Neural progenitor cell (in vitro differentiated cells): ENCODE results near the gene ABI3BP. TPM values are rescaled to one million over a fixed set of nuclear protein-coding genes. Genes with fewer than 3 reads are reported as not detected.
"Not testable (repeated sequence)": the region's sequence is repeated elsewhere in the genome, so short reads cannot be mapped to it uniquely, and the experiment has no call there.

Experiments used
- DNase-seq: peaks from one replicate; pipeline ENCODE4 v3.0.0-alpha.2; 2016; ENCODE audit warnings: low spot score
- H2AFZ ChIP-seq: fragments of 200-600 bp; sonication (generic); replicated peaks from 2 replicates; pipeline ENCODE4 v1.6.1; 2016; ENCODE audit warnings: antibody characterized with exemption
- H3F3A ChIP-seq: fragments of 200-600 bp; sonication (generic); 2 replicates; pipeline ENCODE4 v1.6.1; 2016; ENCODE audit warnings: antibody characterized with exemption, low read depth
- H3K27ac ChIP-seq: fragments of 200-600 bp; sonication (generic); 2 replicates; pipeline ENCODE4 v1.5.1; 2016; ENCODE audit warnings: mild to moderate bottlenecking
- H3K27me3 ChIP-seq: fragments of 200-600 bp; sonication (generic); 2 replicates; pipeline ENCODE4 v1.6.1; 2016; ENCODE audit warnings: mild to moderate bottlenecking, moderate library complexity
- H3K36me3 ChIP-seq: fragments of 200-600 bp; sonication (generic); 2 replicates; pipeline ENCODE4 v1.5.1; 2016
- H3K4me1 ChIP-seq: fragments of 200-600 bp; sonication (generic); 2 replicates; pipeline ENCODE4 v1.6.1; 2016; ENCODE audit warnings: mixed run types
- H3K4me2 ChIP-seq: fragments of 200-600 bp; sonication (generic); 2 replicates; pipeline ENCODE4 v1.6.1; 2016
- H3K4me3 ChIP-seq: fragments of 200-600 bp; sonication (generic); 2 replicates; pipeline ENCODE4 v1.5.1; 2016
- H3K79me2 ChIP-seq: fragments of 200-600 bp; sonication (generic); 2 replicates; pipeline ENCODE4 v1.6.1; 2016; ENCODE audit warnings: low read depth
- H3K9ac ChIP-seq: fragments of 200-600 bp; sonication (generic); 2 replicates; pipeline ENCODE4 v1.6.1; 2016
- H3K9me3 ChIP-seq: fragments of 200-600 bp; sonication (generic); 2 replicates; pipeline ENCODE4 v1.5.1; 2016; ENCODE audit warnings: low read depth
- H4K20me1 ChIP-seq: fragments of 200-600 bp; sonication (generic); 2 replicates; pipeline ENCODE4 v1.6.1; 2016; ENCODE audit warnings: low read depth
- H3K27ac Mint-ChIP-seq: 3 replicates; pipeline ENCODE4 v1.8.0; 2021; ENCODE audit warnings: mixed read lengths
- H3K27me3 Mint-ChIP-seq: 2 replicates; pipeline ENCODE4 v1.8.0; 2022; ENCODE audit warnings: low read depth, mild to moderate bottlenecking, inconsistent platforms, moderate library complexity, mixed read lengths; ENCODE audit not compliant: insufficient read depth
- H3K36me3 Mint-ChIP-seq: 3 replicates; pipeline ENCODE4 v1.8.0; 2021; ENCODE audit warnings: mixed read lengths
- H3K4me1 Mint-ChIP-seq: 3 replicates; pipeline ENCODE4 v1.8.0; 2021; ENCODE audit warnings: mixed read lengths
- H3K4me3 Mint-ChIP-seq: 3 replicates; pipeline ENCODE4 v1.8.0; 2021; ENCODE audit warnings: mild to moderate bottlenecking, moderate library complexity, mixed read lengths
- H3K9me3 Mint-ChIP-seq: 3 replicates; pipeline ENCODE4 v1.8.0; 2020; ENCODE audit warnings: mixed read lengths
- EZH2 ChIP-seq: fragments of 200-600 bp; sonication (generic); IDR thresholded peaks from 2 replicates; pipeline ENCODE4 v1.6.1; 2017; ENCODE audit warnings: antibody characterized with exemption, mild to moderate bottlenecking, moderate library complexity
- EZH2phosphoT487 ChIP-seq: fragments of 200-600 bp; sonication (generic); IDR thresholded peaks from 2 replicates; pipeline ENCODE4 v1.6.1; 2017; ENCODE audit warnings: antibody characterized with exemption
- total RNA-seq: library from RNA; depleted of rRNA; stranded (reverse); fragments of >200 nt; gene quantifications from 2 replicates; pipeline ENCODE4 v1.2.3, GENCODE V29; 2015; ENCODE audit warnings: low replicate concordance
- TF ChIP-seq, protein P1 (sequence below): fragments of 200-600 bp; sonication (generic); IDR thresholded peaks from 2 replicates; pipeline ENCODE4 v1.5.1; 2017; ENCODE audit warnings: antibody characterized with exemption, mild to moderate bottlenecking

Gene ABI3BP
- total RNA-seq, 1 donor from 2014 or later: not detected

DNA sequence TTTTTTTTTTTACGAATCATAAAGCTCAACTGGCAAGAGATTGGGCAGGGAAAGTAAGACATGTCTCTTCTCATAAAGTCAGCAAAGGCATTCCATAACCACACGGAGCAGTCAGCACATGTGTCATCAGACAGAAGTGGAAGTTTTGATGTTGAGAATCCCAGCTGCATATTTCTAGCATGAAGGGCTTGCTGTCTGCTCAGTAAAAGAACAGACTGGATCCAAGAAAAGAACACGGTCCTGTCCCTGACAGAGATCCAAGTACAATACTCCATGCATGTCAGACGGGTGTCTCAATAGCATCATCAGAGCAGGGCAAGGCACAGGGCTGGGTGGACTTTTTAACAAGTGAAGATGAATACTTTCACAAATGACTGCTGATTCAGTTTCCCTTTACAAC lies 38.2 kb downstream of the ABI3BP start:
- no peak for DNase-seq
- no peak overlapping the region for H3K4me3 ChIP-seq
- H3K27me3 Mint-ChIP-seq: no peaks in the 10 kb centered on the region
- H3K27ac Mint-ChIP-seq: no peak overlapping the region
- no peaks in the 10 kb centered on the region for H3F3A ChIP-seq
- no peak overlapping the region for H2AFZ ChIP-seq
- no peak overlapping the region for H3K9ac ChIP-seq
- H3K9me3 Mint-ChIP-seq: peaks cover 5% of the 10 kb centered on the region
- H3K36me3 ChIP-seq: no peaks in the 10 kb centered on the region
- no peak overlapping the region for H3K4me2 ChIP-seq
- no peak for TF ChIP-seq EZH2phosphoT487
- no peaks in the 10 kb centered on the region for H3K27me3 ChIP-seq
- no peak overlapping the region for H3K27ac ChIP-seq
- H4K20me1 ChIP-seq: no peaks in the 10 kb centered on the region
- H3K9me3 ChIP-seq: no peaks in the 10 kb centered on the region
- H3K4me1 Mint-ChIP-seq: no peaks in the 10 kb centered on the region
- no peaks in the 10 kb centered on the region for H3K36me3 Mint-ChIP-seq
- H3K4me3 Mint-ChIP-seq: no peak overlapping the region
- H3K4me1 ChIP-seq: no peaks in the 10 kb centered on the region
- H3K79me2 ChIP-seq: no peaks in the 10 kb centered on the region

DNA sequence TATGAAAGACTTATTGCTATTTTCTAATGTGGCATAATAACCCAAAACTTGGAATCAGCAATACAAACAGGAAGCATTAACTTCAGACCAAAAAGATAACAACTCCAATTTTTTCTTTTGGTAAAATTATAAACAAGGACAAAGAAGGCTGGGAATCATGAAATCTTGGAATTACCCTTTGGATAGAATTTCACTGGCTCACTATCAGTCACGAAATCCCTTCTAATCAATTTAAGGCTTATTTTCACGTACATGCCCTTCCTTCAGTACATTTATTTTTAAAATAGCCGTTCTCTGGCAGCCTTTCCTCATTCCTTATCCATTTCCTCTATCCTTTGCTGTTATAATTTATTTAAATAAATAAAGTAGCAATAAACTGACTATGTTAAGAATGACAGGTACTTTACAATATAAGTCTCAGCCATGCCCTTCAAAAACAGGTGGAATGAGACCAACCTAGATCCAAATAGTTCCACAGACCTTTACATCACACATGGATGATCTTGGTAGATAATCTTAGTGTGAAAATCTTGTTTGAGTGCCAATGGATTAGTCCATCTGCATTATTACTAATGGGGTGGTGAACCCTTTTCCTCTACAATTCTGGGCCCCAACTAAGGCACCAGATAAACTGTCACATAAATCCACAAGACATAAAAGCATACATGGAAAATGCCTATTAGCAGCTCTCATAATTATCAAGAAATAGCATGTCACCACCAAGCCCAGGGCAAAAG lies 38.9 kb downstream of the ABI3BP start:
- Mint-ChIP-seq H3K4me3 (no peak overlapping the region), H3K36me3 (no peaks in the 10 kb centered on the region), H3K9me3 (peaks cover 4% of the 10 kb centered on the region), H3K4me1 (no peaks in the 10 kb centered on the region), H3K27me3 (no peaks in the 10 kb centered on the region), H3K27ac (no peak overlapping the region)
- no peaks in the 10 kb centered on the region for H3K79me2 ChIP-seq
- no peak overlapping the region for H3K4me3 ChIP-seq
- H3K4me2 ChIP-seq: no peak overlapping the region
- H3K27ac ChIP-seq: no peak overlapping the region
- no peak overlapping the region for H3K9ac ChIP-seq
- DNase-seq: no peak
- no peaks in the 10 kb centered on the region for H3K9me3 ChIP-seq
- H2AFZ ChIP-seq: no peak overlapping the region
- TF ChIP-seq EZH2 (no peak), EZH2phosphoT487 (no peak)
- TF ChIP-seq, protein P1, sequence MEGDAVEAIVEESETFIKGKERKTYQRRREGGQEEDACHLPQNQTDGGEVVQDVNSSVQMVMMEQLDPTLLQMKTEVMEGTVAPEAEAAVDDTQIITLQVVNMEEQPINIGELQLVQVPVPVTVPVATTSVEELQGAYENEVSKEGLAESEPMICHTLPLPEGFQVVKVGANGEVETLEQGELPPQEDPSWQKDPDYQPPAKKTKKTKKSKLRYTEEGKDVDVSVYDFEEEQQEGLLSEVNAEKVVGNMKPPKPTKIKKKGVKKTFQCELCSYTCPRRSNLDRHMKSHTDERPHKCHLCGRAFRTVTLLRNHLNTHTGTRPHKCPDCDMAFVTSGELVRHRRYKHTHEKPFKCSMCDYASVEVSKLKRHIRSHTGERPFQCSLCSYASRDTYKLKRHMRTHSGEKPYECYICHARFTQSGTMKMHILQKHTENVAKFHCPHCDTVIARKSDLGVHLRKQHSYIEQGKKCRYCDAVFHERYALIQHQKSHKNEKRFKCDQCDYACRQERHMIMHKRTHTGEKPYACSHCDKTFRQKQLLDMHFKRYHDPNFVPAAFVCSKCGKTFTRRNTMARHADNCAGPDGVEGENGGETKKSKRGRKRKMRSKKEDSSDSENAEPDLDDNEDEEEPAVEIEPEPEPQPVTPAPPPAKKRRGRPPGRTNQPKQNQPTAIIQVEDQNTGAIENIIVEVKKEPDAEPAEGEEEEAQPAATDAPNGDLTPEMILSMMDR: no peak
- H4K20me1 ChIP-seq: no peaks in the 10 kb centered on the region
- H3K4me1 ChIP-seq: no peaks in the 10 kb centered on the region
- H3F3A ChIP-seq: no peaks in the 10 kb centered on the region
- no peaks in the 10 kb centered on the region for H3K27me3 ChIP-seq
- H3K36me3 ChIP-seq: no peaks in the 10 kb centered on the region

DNA sequence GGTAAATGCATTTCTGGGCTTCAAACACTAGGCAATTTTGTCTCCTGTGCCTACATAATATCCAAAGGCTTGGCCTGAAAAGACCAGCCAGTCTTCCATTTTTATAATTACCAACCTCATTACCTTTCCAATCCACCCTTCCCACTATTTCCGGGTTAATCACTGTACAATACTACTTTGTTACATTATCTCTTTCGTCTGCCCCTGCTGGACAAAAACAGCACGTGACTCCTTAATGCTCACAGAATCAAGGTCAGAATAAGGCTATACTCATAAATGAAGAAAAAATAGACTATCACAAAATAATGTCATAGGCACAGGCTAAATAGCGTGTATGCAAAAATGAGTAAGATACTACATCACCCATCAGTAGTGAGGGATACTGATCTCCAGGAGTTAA lies 40.1 kb downstream of the ABI3BP start:
- Histone ChIP-seq H3K79me2 (no peaks in the 10 kb centered on the region), H3K4me1 (no peaks in the 10 kb centered on the region), H3K4me2 (no peak overlapping the region), H4K20me1 (no peaks in the 10 kb centered on the region), H3K4me3 (no peak overlapping the region), H3K27me3 (no peaks in the 10 kb centered on the region), H3K27ac (no peak overlapping the region), H3K36me3 (no peaks in the 10 kb centered on the region), H3F3A (no peaks in the 10 kb centered on the region), H3K9me3 (no peaks in the 10 kb centered on the region), H2AFZ (no peak overlapping the region), H3K9ac (no peak overlapping the region)
- Mint-ChIP-seq H3K27me3 (no peaks in the 10 kb centered on the region), H3K36me3 (no peaks in the 10 kb centered on the region), H3K4me1 (no peaks in the 10 kb centered on the region), H3K9me3 (no peaks in the 10 kb centered on the region), H3K27ac (no peak overlapping the region), H3K4me3 (no peak overlapping the region)
- no peak for TF ChIP-seq EZH2
- TF ChIP-seq, protein P1: peak; percentile 19
- no peak for DNase-seq

DNA sequence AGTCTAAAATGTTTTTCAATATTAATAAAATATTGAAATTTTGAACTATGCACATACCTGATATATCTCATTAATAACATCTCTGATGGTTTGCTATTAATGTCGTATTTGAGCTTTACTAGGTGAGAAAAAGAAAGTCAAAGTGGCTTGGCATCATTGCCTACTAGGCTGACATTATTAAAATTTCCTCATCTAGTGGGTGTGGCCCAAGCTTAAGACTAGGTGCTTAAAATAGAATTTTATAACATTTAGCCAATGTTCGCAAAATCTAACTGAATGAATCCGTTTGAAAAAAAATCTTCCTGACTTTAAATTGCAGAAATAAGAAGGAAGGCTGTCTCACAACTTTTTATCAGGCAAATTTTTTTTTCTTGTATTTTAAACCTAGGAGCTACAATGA lies 46.1 kb downstream of the ABI3BP start:
- Histone ChIP-seq H3K9ac (no peak overlapping the region), H4K20me1 (no peaks in the 10 kb centered on the region), H3K79me2 (no peaks in the 10 kb centered on the region), H3K27ac (no peak overlapping the region), H3K4me3 (no peak overlapping the region), H3K4me2 (no peak overlapping the region), H3F3A (no peaks in the 10 kb centered on the region), H3K4me1 (no peaks in the 10 kb centered on the region), H3K36me3 (no peaks in the 10 kb centered on the region), H3K27me3 (no peaks in the 10 kb centered on the region), H3K9me3 (no peaks in the 10 kb centered on the region), H2AFZ (no peak overlapping the region)
- Mint-ChIP-seq H3K27me3 (no peaks in the 10 kb centered on the region), H3K27ac (no peak overlapping the region), H3K4me1 (no peaks in the 10 kb centered on the region), H3K9me3 (no peaks in the 10 kb centered on the region), H3K36me3 (no peaks in the 10 kb centered on the region), H3K4me3 (no peak overlapping the region)
- TF ChIP-seq EZH2phosphoT487: no peak
- TF ChIP-seq, protein P1: no peak
- no peak for TF ChIP-seq EZH2
- DNase-seq: no peak

DNA sequence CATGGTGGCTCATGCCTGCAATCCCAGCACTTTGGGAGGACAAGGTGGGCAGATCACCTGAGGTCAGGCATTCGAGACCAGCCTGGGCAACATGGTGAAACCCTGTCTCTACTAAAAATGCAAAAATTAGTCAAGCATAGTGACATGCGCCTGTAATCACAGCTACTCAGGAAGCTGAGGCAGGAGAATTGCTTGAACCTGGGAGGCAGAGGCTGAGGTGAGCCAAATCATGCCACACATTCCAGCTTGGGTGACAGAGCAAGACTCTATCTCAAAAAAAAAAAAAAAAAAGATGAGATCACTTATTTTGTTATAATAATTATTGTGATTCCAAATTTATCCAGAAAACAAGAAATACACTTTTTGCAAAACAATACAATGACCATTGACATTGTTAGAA lies 47.1 kb downstream of the ABI3BP start:
- H4K20me1 ChIP-seq, H3K4me1 Mint-ChIP-seq: not testable (repeated sequence)

More for the DNA sequence above, 47.1 kb downstream of the ABI3BP start:
- not testable (repeated sequence) for H3K27ac ChIP-seq, H3K27me3 Mint-ChIP-seq, H3K9me3 Mint-ChIP-seq, H3K4me3 Mint-ChIP-seq, DNase-seq, H3K4me3 ChIP-seq, H3K27me3 ChIP-seq, H3K27ac Mint-ChIP-seq, H3K9me3 ChIP-seq, H3F3A ChIP-seq, H3K9ac ChIP-seq, H3K4me2 ChIP-seq, H3K36me3 ChIP-seq, H3K79me2 ChIP-seq, H2AFZ ChIP-seq, H3K36me3 Mint-ChIP-seq, H3K4me1 ChIP-seq
